Endothelial cell of umbilical vein (primary cell): ENCODE measurements around the gene TMTC1. TPM values are rescaled to one million over a fixed set of nuclear protein-coding genes. Genes with fewer than 3 reads are reported as not detected.

ENCODE experiments used
- BruUV-seq: library from RNA; stranded (reverse); fragments of 400-500 nt; replicated peaks from 2 replicates; lab custom pipeline; 2021; lab: Mats Ljungman, UMichigan
- CTCF ChIA-PET: fragments of 300-600, 350-600 bp; sonication (Branson Sonifier 250); formaldehyde crosslinking; loops from one replicate; lab custom pipeline; 2021; ENCODE audit warnings: antibody characterized with exemption, inconsistent platforms; lab: Charles Lee
- POLR2A ChIA-PET: fragments of 300-600, 350-600 bp; sonication (Branson Sonifier 250); formaldehyde crosslinking; loops from one replicate; lab custom pipeline; 2021; ENCODE audit warnings: antibody characterized with exemption, inconsistent platforms; lab: Charles Lee
- DNase-seq: peaks from one replicate; pipeline ENCODE4 v3.0.0-alpha.2; 2011; ENCODE audit warnings: low read depth, low spot score
- FAIRE-seq: peaks from 2 replicates; lab custom pipeline; 2011; peaks lifted over from hg19 to GRCh38; lab: Jason Lieb, UNC
- H2AFZ ChIP-seq: 2 replicates; pipeline ENCODE4 v1.6.0; 2012; ENCODE audit warnings: low read depth, low read length, control low read depth, inconsistent platforms
- H3K27ac ChIP-seq: 2 replicates; pipeline ENCODE4 v1.5.1; 2011; ENCODE audit warnings: low read depth, mild to moderate bottlenecking, control low read depth, low read length, moderate library complexity; ENCODE audit not compliant: insufficient read depth
- H3K27me3 ChIP-seq, 2 experiments: 2 replicates each; pipeline versions ENCODE4 v1.6.0 to v1.6.1; 2011; ENCODE audit warnings: low read length in 2 of 2, mixed read lengths in 1 of 2; ENCODE audit not compliant: control insufficient read depth in 2 of 2, insufficient read depth in 2 of 2
- H3K36me3 ChIP-seq, 2 experiments: 2 replicates in 1 of 2; 3 replicates in 1 of 2; pipeline ENCODE4 v1.5.1; 2011; ENCODE audit warnings: low read length in 2 of 2, mild to moderate bottlenecking in 1 of 2, moderate library complexity in 1 of 2; ENCODE audit not compliant: control insufficient read depth in 2 of 2, insufficient read depth in 2 of 2; ENCODE audit errors: extremely low read depth in 1 of 2
- H3K4me1 ChIP-seq: 3 replicates; pipeline ENCODE4 v1.5.1; 2011; ENCODE audit warnings: mild to moderate bottlenecking, low read length; ENCODE audit not compliant: control insufficient read depth, insufficient read depth; ENCODE audit errors: extremely low read depth
- H3K4me2 ChIP-seq: 2 replicates; pipeline ENCODE4 v1.6.1; 2011; ENCODE audit warnings: low read length, control low read depth, mixed read lengths; ENCODE audit not compliant: insufficient read depth
- H3K4me3 ChIP-seq, 3 experiments: fragments of 200-600 bp in 1 of 3; sonication (generic), shearing (Covaris generic) in 1 of 3; replicated peaks in 1 of 3; 2 replicates each; pipeline ENCODE4 v1.5.1; 2011 to 2016; ENCODE audit warnings: control low read depth in 3 of 3, low read length in 3 of 3, mild to moderate bottlenecking in 2 of 3, inconsistent platforms in 1 of 3, low read depth in 1 of 3, moderate library complexity in 1 of 3; ENCODE audit not compliant: insufficient read depth in 1 of 3
- H3K79me2 ChIP-seq: 2 replicates; pipeline ENCODE4 v1.6.0; 2012; ENCODE audit warnings: low read length, inconsistent platforms; ENCODE audit not compliant: control insufficient read depth, insufficient read depth
- H3K9ac ChIP-seq: replicated peaks from 2 replicates; pipeline ENCODE3; 2011; ENCODE audit warnings: low read length, control low read depth; ENCODE audit not compliant: insufficient read depth; ENCODE audit errors: extremely low read depth
- H3K9me1 ChIP-seq: replicated peaks from 3 replicates; pipeline ENCODE4 v1.6.0; 2011; ENCODE audit warnings: mild to moderate bottlenecking, low read length; ENCODE audit not compliant: control insufficient read depth, insufficient read depth; ENCODE audit errors: extremely low read depth
- H3K9me3 ChIP-seq: replicated peaks from 2 replicates; pipeline ENCODE4 v1.5.1; 2012; ENCODE audit warnings: low read length, inconsistent platforms; ENCODE audit not compliant: control insufficient read depth, insufficient read depth
- H4K20me1 ChIP-seq: replicated peaks from 2 replicates; pipeline ENCODE3; 2011; ENCODE audit warnings: mild to moderate bottlenecking, low read length; ENCODE audit not compliant: control insufficient read depth, insufficient read depth; ENCODE audit errors: extremely low read depth
- EZH2 ChIP-seq: IDR thresholded peaks from 2 replicates; pipeline ENCODE4 v1.6.1; 2012; ENCODE audit warnings: borderline replicate concordance, low read depth, mild to moderate bottlenecking, moderate library complexity, low read length, inconsistent platforms; ENCODE audit not compliant: severe bottlenecking
- FOS ChIP-seq: IDR thresholded peaks from 2 replicates; pipeline ENCODE4 v1.6.1; 2011; ENCODE audit warnings: mild to moderate bottlenecking, low read length, moderate library complexity, borderline replicate concordance; ENCODE audit not compliant: insufficient read depth
- GATA2 ChIP-seq: IDR thresholded peaks from 2 replicates; pipeline ENCODE4 v1.7.0; 2011; ENCODE audit warnings: low read depth, mild to moderate bottlenecking, moderate library complexity, mixed read lengths, low read length; ENCODE audit not compliant: insufficient read length, insufficient read depth
- JUN ChIP-seq: IDR thresholded peaks from 2 replicates; pipeline ENCODE4 v1.6.1; 2011; ENCODE audit warnings: borderline replicate concordance, low read depth; ENCODE audit not compliant: insufficient read length, insufficient read depth
- MYC ChIP-seq: IDR thresholded peaks from one replicate; pipeline ENCODE4 v1.6.1; 2011; ENCODE audit warnings: mild to moderate bottlenecking, low read depth, low read length
- POLR2A ChIP-seq: IDR thresholded peaks from 2 replicates; pipeline ENCODE4 v1.6.1; 2012; ENCODE audit warnings: low read depth, mild to moderate bottlenecking, control low read depth, low read length
- POLR2AphosphoS5 ChIP-seq: IDR thresholded peaks from 2 replicates; pipeline ENCODE4 v1.6.1; 2012; ENCODE audit warnings: low read depth, mild to moderate bottlenecking, control low read depth, low read length, moderate library complexity; ENCODE audit not compliant: insufficient read depth
- dilution Hi-C: fragments of 300-500 bp; cut with MboI; formaldehyde crosslinking; loops from one replicate; pipeline ENCODE4 v1.15.0; 2019; ENCODE audit warnings: low sequenced_read_pairs; ENCODE audit not compliant: extremely low pct_ligation_motif_present
- intact Hi-C: fragments of 100-400 bp; cut with micrococcal nuclease; formaldehyde crosslinking; loops from one replicate; pipeline ENCODE4 v1.10.0; 2022
- polyA plus RNA-seq, 4 experiments: library from polyadenylated mRNA; depleted of rRNA in 3 of 4; stranded (reverse) in 3 of 4; unstranded in 1 of 4; fragments of >200 nt; gene quantifications; 2 replicates each; pipeline versions ENCODE4 v1.2.1 to v1.2.3, GENCODE V29; 2011 to 2012; ENCODE audit warnings: missing spikeins in 1 of 4
- total RNA-seq: library from RNA; stranded (reverse); gene quantifications from 2 replicates; pipeline ENCODE4 v1.2.3, GENCODE V29; 2021
- TF ChIP-seq, protein P1 (sequence below): IDR thresholded peaks from 2 replicates; pipeline ENCODE4 v1.6.1; 2011; ENCODE audit not compliant: insufficient read depth, insufficient read length
- TF ChIP-seq, protein P2 (sequence below), 2 donors: IDR thresholded peaks; 1 replicate in 1 of 2; 2 replicates in 1 of 2; pipeline ENCODE4 v1.5.1; 2011; ENCODE audit warnings: low read length in 2 of 2, mild to moderate bottlenecking in 2 of 2, moderate library complexity in 2 of 2, control low read depth in 1 of 2, inconsistent platforms in 1 of 2, low read depth in 1 of 2; ENCODE audit not compliant: insufficient read depth in 1 of 2; ENCODE audit errors: extremely low read depth in 1 of 2

Gene TMTC1
- total and polyA plus RNA-seq, 2 donors (not counting 3 experiments of a cell fraction or from before 2014, with no cell fraction given): 5.4 to 5.9 TPM

DNA sequence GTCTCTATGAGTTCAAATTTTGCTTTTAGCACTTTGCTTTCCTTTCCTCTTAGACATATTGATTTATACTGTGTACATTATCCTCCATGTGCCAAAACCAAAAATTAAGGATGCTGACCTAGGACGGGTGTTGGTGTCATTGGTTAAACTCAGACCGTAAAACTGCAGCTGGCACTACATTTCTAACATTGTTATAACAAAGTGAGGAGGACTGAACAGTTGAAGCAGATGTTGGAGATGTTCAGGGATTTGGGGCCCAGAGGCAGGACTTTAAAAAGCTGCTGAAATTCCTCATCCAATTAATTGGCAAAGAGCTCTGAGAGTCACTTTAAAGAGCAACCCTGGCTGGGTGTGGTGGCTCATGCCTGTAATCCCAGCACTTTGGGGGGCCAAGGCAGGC, 72.4 kb downstream of the TMTC1 start:
- no peak for FAIRE-seq
- no peaks in the 10 kb centered on the region for H3K36me3 ChIP-seq
- no peaks in the 10 kb centered on the region for H3K79me2 ChIP-seq
- H3K4me2 ChIP-seq: no peak overlapping the region
- intact Hi-C loops (no loop called here), dilution Hi-C loops (no loop called here)
- H3K9me1 ChIP-seq: no peaks in the 10 kb centered on the region
- H3K4me1 ChIP-seq: no peaks in the 10 kb centered on the region
- no peak overlapping the region for H3K27ac ChIP-seq
- H2AFZ ChIP-seq: no peak overlapping the region
- ChIA-PET POLR2A (no interaction called here), CTCF (no interaction called here)
- H3K4me3 ChIP-seq: no peak overlapping the region
- no peak overlapping the region for H3K9ac ChIP-seq
- no peaks in the 10 kb centered on the region for H3K27me3 ChIP-seq
- no peaks in the 10 kb centered on the region for H3K9me3 ChIP-seq
- H4K20me1 ChIP-seq: no peaks in the 10 kb centered on the region
- DNase-seq: no peak
- TF ChIP-seq JUN (no peak), MYC (no peak), EZH2 (no peak), FOS (no peak), POLR2A (no peak), GATA2 (no peak), POLR2AphosphoS5 (no peak)
- TF ChIP-seq, protein P1, sequence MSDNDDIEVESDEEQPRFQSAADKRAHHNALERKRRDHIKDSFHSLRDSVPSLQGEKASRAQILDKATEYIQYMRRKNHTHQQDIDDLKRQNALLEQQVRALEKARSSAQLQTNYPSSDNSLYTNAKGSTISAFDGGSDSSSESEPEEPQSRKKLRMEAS: no peak
- TF ChIP-seq, protein P2, sequence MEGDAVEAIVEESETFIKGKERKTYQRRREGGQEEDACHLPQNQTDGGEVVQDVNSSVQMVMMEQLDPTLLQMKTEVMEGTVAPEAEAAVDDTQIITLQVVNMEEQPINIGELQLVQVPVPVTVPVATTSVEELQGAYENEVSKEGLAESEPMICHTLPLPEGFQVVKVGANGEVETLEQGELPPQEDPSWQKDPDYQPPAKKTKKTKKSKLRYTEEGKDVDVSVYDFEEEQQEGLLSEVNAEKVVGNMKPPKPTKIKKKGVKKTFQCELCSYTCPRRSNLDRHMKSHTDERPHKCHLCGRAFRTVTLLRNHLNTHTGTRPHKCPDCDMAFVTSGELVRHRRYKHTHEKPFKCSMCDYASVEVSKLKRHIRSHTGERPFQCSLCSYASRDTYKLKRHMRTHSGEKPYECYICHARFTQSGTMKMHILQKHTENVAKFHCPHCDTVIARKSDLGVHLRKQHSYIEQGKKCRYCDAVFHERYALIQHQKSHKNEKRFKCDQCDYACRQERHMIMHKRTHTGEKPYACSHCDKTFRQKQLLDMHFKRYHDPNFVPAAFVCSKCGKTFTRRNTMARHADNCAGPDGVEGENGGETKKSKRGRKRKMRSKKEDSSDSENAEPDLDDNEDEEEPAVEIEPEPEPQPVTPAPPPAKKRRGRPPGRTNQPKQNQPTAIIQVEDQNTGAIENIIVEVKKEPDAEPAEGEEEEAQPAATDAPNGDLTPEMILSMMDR (IDR thresholded peaks at IDR 0.05; ENCODE audit: extremely low read depth in 1 of 2, insufficient read depth in 1 of 2, low read depth in 1 of 2, low read length in 2 of 2): no peak
- no TSS peak for BruUV-seq
